ENCODE results near the gene POLR3GL. TPM values are rescaled to one million over a fixed set of nuclear protein-coding genes. Genes with fewer than 3 reads are reported as not detected.

The POLR3GL gene
- total and polyA plus RNA-seq, 2 experiments from 2014 or later: 3.1 to 9.5 TPM

GRCh38 chr1:145951526-145951925 lies 13.0 kb upstream of the POLR3GL start:
- peaks cover 12% of the 10 kb centered on the region for H3K4me1 ChIP-seq (ENCODE audit: insufficient read depth)
- DNase-seq (ENCODE audit: low spot score) (no peak), ATAC-seq (no peak)
- H3K79me2 ChIP-seq (replicated peaks; ENCODE audit: insufficient read depth): no peaks in the 10 kb centered on the region
- H2AFZ ChIP-seq: no peak overlapping the region
- Mint-ChIP-seq H3K4me3 (no peak overlapping the region), H3K36me3 (ENCODE audit: low read depth) (no peaks in the 10 kb centered on the region), H3K4me1 (peaks cover 21% of the 10 kb centered on the region), H3K9me3 (no peaks in the 10 kb centered on the region), H3K27me3 (ENCODE audit: insufficient read depth, low read depth, poor library complexity) (peaks cover 6% of the 10 kb centered on the region), H3K27ac (no peak overlapping the region)
- no peak overlapping the region for H3K27ac ChIP-seq (ENCODE audit: low read depth)
- no peaks in the 10 kb centered on the region for H3K9me2 ChIP-seq (ENCODE audit: insufficient read depth)
- H4K20me1 ChIP-seq (replicated peaks; ENCODE audit: insufficient read depth): no peaks in the 10 kb centered on the region
- no peak overlapping the region for H3K4me2 ChIP-seq
- TF ChIP-seq ZNF114 (CRISPR knock-in tag; IDR thresholded peaks at IDR 0.05) (no peak), EZH2 (IDR thresholded peaks at IDR 0.05; ENCODE audit: low read depth, unreplicated experiment) (no peak), NANOG (IDR thresholded peaks at IDR 0.05; ENCODE audit: borderline replicate concordance) (no peak)
- no peak overlapping the region for H3K4me3 ChIP-seq
- H3K27me3 ChIP-seq (ENCODE audit: insufficient read depth): peaks cover 34% of the 10 kb centered on the region
- H3K36me3 ChIP-seq (ENCODE audit: insufficient read depth): no peaks in the 10 kb centered on the region
- no peaks in the 10 kb centered on the region for H3F3A ChIP-seq (replicated peaks; ENCODE audit: low read depth)

- no peak overlapping the region for H3K27ac Mint-ChIP-seq
- no peaks in the 10 kb centered on the region for H3K36me3 ChIP-seq (ENCODE audit: insufficient read depth)
- peaks cover 9% of the 10 kb centered on the region for H3K4me1 ChIP-seq (ENCODE audit: insufficient read depth)
- TF ChIP-seq ZNF114 (CRISPR knock-in tag; IDR thresholded peaks at IDR 0.05) (no peak), EZH2phosphoT487 (IDR thresholded peaks at IDR 0.05; ENCODE audit: unreplicated experiment) (no peak), EZH2 (IDR thresholded peaks at IDR 0.05; ENCODE audit: low read depth, unreplicated experiment) (no peak), STAT1 (IDR thresholded peaks at IDR 0.05; ENCODE audit: unreplicated experiment) (no peak), ETS1 (IDR thresholded peaks at IDR 0.05) (no peak), ZNF462 (CRISPR knock-in tag; IDR thresholded peaks at IDR 0.05) (no peak), NANOG (IDR thresholded peaks at IDR 0.05; ENCODE audit: borderline replicate concordance) (no peak), CTCF (conservative IDR thresholded peaks at IDR 0.05; ENCODE audit: low read depth in 2 of 2) (no peak)
- no peaks in the 10 kb centered on the region for H3K9me2 ChIP-seq (ENCODE audit: insufficient read depth)
- H3K4me2 ChIP-seq: no peak overlapping the region
- H2AFZ ChIP-seq: no peak overlapping the region
- H3K27me3 ChIP-seq (ENCODE audit: insufficient read depth): peaks cover 43% of the 10 kb centered on the region
- H3K27me3 Mint-ChIP-seq (ENCODE audit: insufficient read depth, low read depth, poor library complexity): peaks cover 15% of the 10 kb centered on the region
- ATAC-seq: no peak
- no peaks in the 10 kb centered on the region for H3K9me3 Mint-ChIP-seq
- peaks cover 15% of the 10 kb centered on the region for H3K4me1 Mint-ChIP-seq
- H4K20me1 ChIP-seq (replicated peaks; ENCODE audit: insufficient read depth): no peaks in the 10 kb centered on the region
- H3F3A ChIP-seq (replicated peaks; ENCODE audit: low read depth): no peaks in the 10 kb centered on the region; the same call in 1 of the 2 replicates
- H3K4me3 Mint-ChIP-seq: no peak overlapping the region
- no peak overlapping the region for H3K4me3 ChIP-seq
- no peaks in the 10 kb centered on the region; the same call in 2 of the 3 replicates for H3K36me3 Mint-ChIP-seq (ENCODE audit: low read depth)
- no peak for DNase-seq (ENCODE audit: low spot score)
- H3K79me2 ChIP-seq (replicated peaks; ENCODE audit: insufficient read depth): no peaks in the 10 kb centered on the region
- H3K27ac ChIP-seq (ENCODE audit: low read depth): no peak overlapping the region
Observed at GRCh38 chr1:145952903-145953302, 11.6 kb upstream of the POLR3GL start.
